Right ventricle myocardium inferior (tissue), 1 donor: ENCODE data around the gene CCDC106. TPM values are rescaled to one million over a fixed set of nuclear protein-coding genes. Genes with fewer than 3 reads are reported as not detected.

Experiments
- ATAC-seq: fragments of 200-7000 bp; cut with Tn5 transposase; one replicate; pipeline ENCODE4 v1.9.1; 2020; ENCODE audit warnings: mild to moderate bottlenecking, moderate library complexity
- DNase-seq: peaks from one replicate; pipeline ENCODE4 v3.0.0; 2021; ENCODE audit errors: missing footprints
- intact Hi-C: fragments of 100-400 bp; cut with DNase I; formaldehyde crosslinking; loops from one replicate; pipeline ENCODE4 v1.11.0; 2022
- total RNA-seq: library from RNA; stranded (reverse); fragmentation: NEBNext Ultra II Directional; extraction: Animal tissue kit (Norgen Biotek cat#: 25700); gene quantifications from one replicate; pipeline ENCODE4 v1.2.1, GENCODE V29; 2021
- donor health status: DM: no; HTN: yes; CAD: no; lungs with severe emphysema.

The CCDC106 gene
- total RNA-seq, 1 donor from 2014 or later, result 17.4 TPM

- ATAC-seq (peak; percentile 93), DNase-seq (peak; percentile 98)
- intact Hi-C loops, result loop anchor here (10.0 kb wide), 1 partner anchor 480 kb away; the partner anchor contains the start of gene TNNT1
Observed at GRCh38 chr19:55624109-55625003, 23.7 kb upstream of the CCDC106 start, which contains the start of gene ZNF784. Gene ZNF784, minus strand, starts transcription at chr19:55624566. Its CDS starts 5 bp downstream, at chr19:55624561.

- ATAC-seq (no peak), DNase-seq (no peak)
- intact Hi-C loops, result loop anchor here (10.0 kb wide), 1 partner anchor 480 kb away; the partner anchor contains the start of gene TNNT1
Observed at GRCh38 chr19:55625004-55625326, 23.0 kb upstream of the CCDC106 start.

GRCh38 chr19:55626350-55626749 is 21.7 kb upstream of the CCDC106 start:
- ATAC-seq, result no peak
- intact Hi-C loops, result loop anchor here (10.0 kb wide), 1 partner anchor 482 kb away; the partner anchor contains the start of gene TNNT1
- DNase-seq, result no peak

GRCh38 chr19:55632463-55632834 is 15.6 kb upstream of the CCDC106 start:
- intact Hi-C loops, result loop anchor here (1.0 to 5.0 kb wide), 3 partner anchors 115 to 175 kb away; partner anchors contain the start of genes C19orf85 and ISOC2
- DNase-seq (no peak), ATAC-seq (peak; percentile 60)

GRCh38 chr19:55633861-55634260 is 14.2 kb upstream of the CCDC106 start:
- no peak for DNase-seq
- ATAC-seq, result no peak
- intact Hi-C loops, result loop anchor here (5.0 kb wide), 2 partner anchors 172 to 173 kb away; partner anchors contain the start of genes C19orf85 and ISOC2

- DNase-seq (no peak), ATAC-seq (no peak)
- intact Hi-C loops, result no loop called here
Observed at GRCh38 chr19:55635334-55635717, 12.7 kb upstream of the CCDC106 start.

- intact Hi-C loops, result no loop called here
- ATAC-seq, result no peak
- no peak for DNase-seq
Observed at GRCh38 chr19:55635856-55636440, 12.1 kb upstream of the CCDC106 start.

- intact Hi-C loops, result no loop called here
- ATAC-seq (no peak), DNase-seq (no peak)
Observed at GRCh38 chr19:55636723-55637122, 11.3 kb upstream of the CCDC106 start.

GRCh38 chr19:55637534-55637933 is 10.5 kb upstream of the CCDC106 start:
- ATAC-seq (no peak), DNase-seq (no peak)
- intact Hi-C loops, result no loop called here

- intact Hi-C loops, result no loop called here
- ATAC-seq, result no peak
- no peak for DNase-seq
Observed at GRCh38 chr19:55638864-55639359, 9.1 kb upstream of the CCDC106 start.

GRCh38 chr19:55640043-55640576 is 7.9 kb upstream of the CCDC106 start:
- no peak for DNase-seq
- intact Hi-C loops, result no loop called here
- peak; percentile 21 for ATAC-seq

GRCh38 chr19:55640577-55641425 is 7.2 kb upstream of the CCDC106 start, which contains the start of gene ZNF580:
Gene ZNF580, plus strand, starts transcription at chr19:55641002. Its CDS starts 1,507 bp downstream, at chr19:55642509.
- peak; percentile 86 for DNase-seq
- peak; percentile 67 for ATAC-seq
- intact Hi-C loops, result no loop called here

GRCh38 chr19:55641426-55642152 is 6.4 kb upstream of the CCDC106 start:
- intact Hi-C loops, result no loop called here
- ATAC-seq, result peak; percentile 1
- DNase-seq, result no peak

GRCh38 chr19:55642153-55643002 is 5.6 kb upstream of the CCDC106 start:
- intact Hi-C loops, result no loop called here
- ATAC-seq, result no peak

GRCh38 chr19:55643003-55643886 is 4.8 kb upstream of the CCDC106 start, which contains the start of gene ZNF581:
Gene ZNF581, plus strand, starts transcription at chr19:55643649. Its CDS starts 923 bp downstream, at chr19:55644572.
- intact Hi-C loops, result no loop called here

More at GRCh38 chr19:55642153-55643002, 5.6 kb upstream of the CCDC106 start:
- no peak for DNase-seq

GRCh38 chr19:55643887-55644176 is 4.2 kb upstream of the CCDC106 start:
- no peak for ATAC-seq
- no peak for DNase-seq
- intact Hi-C loops, result no loop called here

More at GRCh38 chr19:55643003-55643886, 4.8 kb upstream of the CCDC106 start, which contains the start of gene ZNF581:
- DNase-seq (peak; percentile 84), ATAC-seq (peak; percentile 45)
